ENCODE results near the gene ABCC10.

- TF ChIP-seq CTCF (IDR thresholded peaks at IDR 0.05) (no peak), POLR2A (IDR thresholded peaks at IDR 0.05) (no peak)
These were observed 30.3 kb downstream of the ABCC10 start for GRCh38 chr6:43457643-43458042.
